NCI-H128 (cell line): Measurements from ENCODE around the gene C1QB.

Experiments
- DNase-seq: peaks from one replicate; lab custom pipeline; 2025; ENCODE audit not compliant: unreplicated experiment; lab: John Stamatoyannopoulos, UW

C1QB gene, protein sequence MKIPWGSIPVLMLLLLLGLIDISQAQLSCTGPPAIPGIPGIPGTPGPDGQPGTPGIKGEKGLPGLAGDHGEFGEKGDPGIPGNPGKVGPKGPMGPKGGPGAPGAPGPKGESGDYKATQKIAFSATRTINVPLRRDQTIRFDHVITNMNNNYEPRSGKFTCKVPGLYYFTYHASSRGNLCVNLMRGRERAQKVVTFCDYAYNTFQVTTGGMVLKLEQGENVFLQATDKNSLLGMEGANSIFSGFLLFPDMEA

DNA sequence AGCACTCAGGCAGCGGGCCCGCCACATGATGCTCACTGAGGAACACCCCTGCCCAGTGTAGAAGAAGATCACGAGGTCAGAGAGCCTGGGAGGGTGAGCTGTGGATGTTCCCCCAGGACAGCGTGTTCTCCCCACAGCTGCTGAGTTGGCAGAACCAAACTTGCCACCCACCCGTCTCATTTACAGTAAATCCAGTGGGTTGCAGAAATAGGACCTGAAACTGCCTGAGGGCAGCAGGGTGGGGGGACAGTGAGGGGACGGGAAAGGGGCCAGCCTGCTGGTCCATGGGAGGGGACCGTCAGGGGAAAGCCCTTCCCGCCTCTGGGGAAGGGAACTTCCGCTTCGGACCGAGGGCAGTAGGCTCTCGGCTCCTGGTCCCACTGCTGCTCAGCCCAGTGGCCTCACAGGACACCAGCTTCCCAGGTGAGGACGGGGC is at the start of gene C1QB:
Gene C1QB (plus strand): TSS at position 356 of the 436 bp plus-strand sequence. CDS start 6,227 bp downstream, outside the sequence.
- DNase-seq: no peak

DNA sequence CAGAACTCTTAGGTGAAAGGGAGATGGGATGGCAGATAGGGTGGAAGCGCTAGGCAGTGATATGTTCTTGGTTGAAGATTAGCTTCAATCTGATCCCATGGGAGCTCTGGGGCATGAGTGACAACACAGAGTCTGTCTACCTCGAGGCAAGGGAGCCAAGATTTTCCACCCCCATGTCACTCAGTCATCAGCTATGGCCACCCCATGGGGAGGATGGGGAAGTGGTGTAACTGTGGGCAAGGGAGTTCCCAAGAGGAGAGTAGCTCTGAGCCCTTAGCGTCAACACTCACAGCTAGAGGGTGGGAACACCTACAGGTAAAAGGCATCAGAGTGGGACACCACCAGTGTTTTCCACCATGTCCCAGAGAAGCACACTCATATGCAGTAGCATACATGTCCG is 46.9 kb upstream of the C1QB start:
- DNase-seq: no peak

DNA sequence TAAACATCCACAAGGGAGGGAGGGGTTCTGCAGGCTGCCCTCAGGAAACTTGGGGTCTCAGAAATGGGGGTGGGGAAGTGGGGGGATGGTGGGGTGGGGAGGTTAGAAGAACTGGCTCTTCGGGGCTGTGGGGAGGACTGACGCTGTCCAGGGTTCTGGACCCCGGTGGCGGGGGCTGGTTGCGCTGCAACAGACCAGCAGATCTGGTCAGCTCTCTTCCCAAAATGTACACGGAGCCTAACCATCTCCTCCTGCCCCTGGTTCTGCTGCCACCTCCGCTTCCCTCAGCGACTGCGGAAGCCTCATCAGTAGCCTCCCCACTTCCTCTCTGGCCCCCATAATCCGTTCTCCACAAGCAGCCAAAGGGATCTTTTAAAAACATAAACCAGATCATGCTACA is 45.9 kb upstream of the C1QB start:
- no peak for DNase-seq

DNA sequence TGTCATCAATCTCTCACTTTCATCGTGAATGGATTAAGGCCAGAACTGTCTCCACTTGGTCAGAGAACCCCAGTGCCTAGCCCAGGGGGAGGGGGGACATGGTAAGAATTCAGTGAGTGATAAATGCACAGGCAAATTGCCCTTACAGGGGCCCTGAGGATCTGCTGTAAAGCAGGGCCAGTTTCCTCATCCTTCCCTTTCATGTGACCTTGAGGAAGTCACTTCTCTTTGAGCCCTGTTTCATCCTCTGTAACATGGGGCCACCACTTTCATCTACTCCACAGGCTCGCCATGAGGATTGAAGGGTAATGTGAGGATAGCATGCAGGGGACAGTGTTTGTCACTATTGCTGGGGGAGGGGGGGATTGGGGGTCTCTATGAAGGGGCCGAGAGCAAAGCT is 44.7 kb upstream of the C1QB start:
- no peak for DNase-seq

DNA sequence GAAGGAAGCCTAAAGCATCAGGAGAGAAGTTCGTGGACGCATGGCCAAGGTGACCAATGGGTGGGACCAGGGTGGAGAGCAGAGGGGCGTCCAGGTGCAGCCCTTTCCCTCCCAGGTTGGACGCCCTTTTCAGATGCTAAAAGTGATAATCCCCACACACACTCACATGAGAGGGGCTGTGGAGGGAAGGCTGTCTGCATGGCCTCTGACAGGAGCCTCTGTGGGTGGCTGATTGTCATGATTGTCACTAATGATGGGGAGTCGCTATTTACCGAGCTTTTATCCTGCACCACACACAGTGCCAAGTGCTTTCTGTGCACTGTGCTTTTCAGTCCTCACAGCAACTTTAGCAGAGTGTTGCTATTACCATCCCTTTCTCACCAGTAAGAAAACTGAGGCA is 43.7 kb upstream of the C1QB start:
- DNase-seq: no peak

DNA sequence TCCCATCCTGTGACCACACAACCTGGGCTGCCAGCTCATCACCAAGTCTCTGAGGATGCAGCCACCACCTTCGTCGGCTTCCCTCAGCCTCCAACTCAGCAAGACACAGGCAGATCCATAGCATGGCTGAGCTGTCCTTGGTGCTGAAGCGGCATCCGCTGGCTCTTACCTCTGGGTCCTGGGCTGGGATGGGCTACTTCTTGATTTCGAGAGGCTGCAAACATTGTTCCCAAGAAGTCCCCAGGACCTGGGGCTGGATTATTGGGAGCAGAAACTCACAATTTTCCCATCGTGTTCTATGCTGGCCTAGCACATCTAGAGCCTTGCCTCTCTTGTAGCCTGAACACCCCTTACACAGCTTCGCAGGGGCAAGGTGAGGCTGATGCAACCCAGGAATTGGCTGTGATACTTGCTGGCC is 41.5 kb upstream of the C1QB start:
- DNase-seq: no peak

DNA sequence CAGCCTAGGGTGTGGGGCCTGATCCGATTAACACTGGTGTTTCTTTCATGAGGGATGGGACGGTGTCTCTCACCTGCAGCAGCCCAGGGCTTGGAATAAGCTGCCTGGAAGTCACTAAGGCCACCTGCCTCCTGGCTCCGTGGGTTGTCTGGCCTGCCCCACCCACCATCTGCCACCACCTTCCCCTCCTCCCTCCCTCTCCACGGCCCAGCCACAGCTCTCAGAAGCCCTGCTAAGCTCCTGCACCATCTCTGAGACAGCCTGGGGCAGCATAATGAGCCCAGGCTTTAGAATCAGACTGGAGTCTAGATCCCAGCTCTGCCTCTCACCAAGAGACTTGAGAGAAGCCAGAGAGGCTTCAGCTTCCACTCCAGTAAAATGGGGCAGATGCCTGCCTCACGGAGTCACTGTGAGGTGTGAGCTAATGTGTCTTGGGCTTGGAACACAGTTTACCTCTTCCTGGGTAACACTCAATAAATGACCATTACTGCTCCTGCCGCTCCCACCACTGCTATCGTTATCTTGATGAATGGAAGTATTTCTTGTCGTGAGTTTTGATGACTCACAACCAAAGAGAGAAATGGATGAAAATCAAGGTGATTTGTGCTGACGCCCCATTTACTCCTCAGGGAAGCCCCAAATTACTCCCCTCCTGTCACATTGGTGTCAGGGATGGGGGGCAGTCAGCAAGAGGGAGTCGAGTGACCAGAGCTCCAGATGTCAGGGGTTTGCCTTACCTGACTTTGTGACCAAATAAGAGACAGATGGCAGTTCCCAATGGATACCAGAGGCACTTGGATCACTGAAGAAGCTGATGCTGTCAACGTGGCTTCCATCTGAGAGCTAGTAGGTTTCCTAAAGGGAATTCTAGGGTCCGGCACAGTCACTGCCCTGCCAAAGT is 40.1 kb upstream of the C1QB start:
- DNase-seq: no peak

DNA sequence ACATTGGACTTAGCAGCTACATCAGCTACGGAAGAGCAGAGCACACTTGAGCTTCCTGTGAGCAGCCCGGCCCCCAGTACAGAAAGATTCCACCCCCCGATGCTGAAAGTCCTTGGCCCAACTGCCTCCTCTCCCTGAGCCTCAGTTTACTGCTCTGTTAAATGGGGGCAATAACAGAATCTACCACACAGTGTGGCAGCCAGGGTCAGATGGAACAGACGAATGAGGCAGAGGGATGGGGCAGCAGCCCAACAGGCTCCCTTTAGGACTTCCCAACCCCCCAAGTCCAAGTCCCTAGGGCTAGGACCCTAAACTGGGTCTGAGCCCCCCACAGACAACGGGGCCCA is 39.5 kb upstream of the C1QB start:
- no peak for DNase-seq

DNA sequence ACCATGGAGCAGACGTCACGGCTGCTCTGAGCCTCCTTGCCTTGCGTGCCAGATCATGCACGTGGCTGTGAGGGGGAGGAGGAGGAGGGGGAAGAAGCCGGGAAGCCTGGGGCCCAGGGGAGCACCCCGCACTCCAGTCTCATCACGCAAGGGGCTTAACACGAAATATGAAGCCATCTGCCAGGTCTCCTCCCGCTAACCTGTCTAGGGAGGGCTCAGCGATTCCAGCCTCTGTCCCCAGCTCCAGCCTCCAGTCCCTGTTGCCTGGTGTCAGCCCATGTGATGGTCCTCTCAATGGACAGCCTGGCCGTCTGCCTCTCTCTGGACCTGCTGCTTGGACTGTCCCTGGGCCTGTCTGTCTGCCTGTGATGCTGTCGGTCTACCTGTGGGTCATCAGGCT is 39.1 kb upstream of the C1QB start:
- no peak for DNase-seq

DNA sequence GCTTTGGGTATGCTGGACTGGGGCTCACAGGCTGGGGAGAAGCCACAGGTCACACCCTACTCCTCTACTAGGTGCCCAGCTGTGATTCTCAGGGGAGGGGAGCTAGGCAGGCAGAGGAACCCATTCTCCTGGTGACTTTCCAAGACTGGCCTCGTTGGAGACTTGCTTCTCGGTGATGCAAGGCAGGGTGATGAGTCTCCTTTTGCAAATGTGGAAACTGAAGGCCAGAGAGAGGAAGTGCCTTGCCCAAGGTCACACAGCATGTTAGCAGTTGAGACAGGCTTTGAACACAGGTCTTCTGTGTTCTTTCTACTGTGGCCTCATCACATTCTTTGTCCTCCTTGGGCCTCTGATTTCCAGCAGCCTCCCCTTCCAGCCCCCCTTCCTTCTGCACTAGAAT is 37.1 kb upstream of the C1QB start:
- DNase-seq: no peak

DNA sequence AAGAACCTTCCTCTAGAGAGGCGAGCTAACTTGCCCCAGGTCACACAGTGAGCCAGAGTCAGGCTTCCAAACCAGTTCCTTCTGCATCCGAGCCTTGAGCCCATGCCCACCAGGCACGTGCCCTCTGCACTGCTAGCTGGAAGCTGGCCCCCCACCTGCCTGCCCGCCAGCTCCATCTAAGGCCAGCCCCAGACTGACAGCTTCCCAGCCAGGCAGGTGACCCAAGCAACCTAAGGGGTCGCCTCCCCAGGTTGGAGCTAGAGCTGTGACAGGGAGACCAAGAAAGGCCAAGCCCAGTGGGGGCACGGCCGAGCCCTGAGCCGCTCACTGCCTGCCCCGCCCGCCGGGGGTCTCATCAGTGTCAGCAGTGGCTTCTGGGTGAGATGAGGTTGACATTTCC is 36.5 kb upstream of the C1QB start:
- DNase-seq: no peak

DNA sequence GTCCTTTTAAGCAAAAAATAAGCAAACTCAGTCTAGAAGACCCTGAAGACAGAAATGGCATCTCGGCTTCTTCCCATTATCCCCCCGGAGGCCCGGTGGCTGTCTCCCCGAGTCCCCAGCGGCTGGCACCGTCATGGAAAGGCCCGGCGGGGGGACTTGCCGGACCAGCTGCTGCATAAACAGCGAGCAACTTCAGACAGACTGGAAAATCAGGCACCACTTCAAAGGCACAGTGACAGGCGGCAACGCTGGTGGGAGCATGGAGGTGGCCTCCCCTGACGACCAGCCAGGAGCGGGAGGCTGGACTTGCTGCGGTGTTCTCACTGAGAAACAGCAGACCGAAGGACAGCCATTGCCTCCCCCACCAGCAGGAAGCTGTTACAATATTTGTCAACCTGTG is 35.0 kb upstream of the C1QB start:
- no peak for DNase-seq

DNA sequence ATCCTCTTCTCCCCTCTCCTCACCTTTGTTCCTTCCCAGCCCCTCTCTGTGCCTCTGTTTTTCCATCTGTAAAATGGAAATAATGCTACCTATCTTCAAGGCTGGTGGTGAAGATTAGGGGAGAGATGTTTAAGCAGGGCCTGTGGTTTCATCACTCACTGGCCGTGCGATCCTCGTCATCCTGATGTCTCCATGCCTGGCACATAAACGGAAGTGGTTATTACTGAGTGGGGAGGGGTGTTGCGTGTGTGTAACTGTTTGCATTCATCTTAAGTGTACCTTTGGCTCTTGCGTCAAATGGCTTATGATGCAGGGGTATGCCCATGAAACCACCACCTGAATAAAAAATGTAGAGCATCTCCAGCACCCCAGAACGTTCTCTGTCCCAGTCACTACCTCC is 33.8 kb upstream of the C1QB start:
- no peak for DNase-seq

DNA sequence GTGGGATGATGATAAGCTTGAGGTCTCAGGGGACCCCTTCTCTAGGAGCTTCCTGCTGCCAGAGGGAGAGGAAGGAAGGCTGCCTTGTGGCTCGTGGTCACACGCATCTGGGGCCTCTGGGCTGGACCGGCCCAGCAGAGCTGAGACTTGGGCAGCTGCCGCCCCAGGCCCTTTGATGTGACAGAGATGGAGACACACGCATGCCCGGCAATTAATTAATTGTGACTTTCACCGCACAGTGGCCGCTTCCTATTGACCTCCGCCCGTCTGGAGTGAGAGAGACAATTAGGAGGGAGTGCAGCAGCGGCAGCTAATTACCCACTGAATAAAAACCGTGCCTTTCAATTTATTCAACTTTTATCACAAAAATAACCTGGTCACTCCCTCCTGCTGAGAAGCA is 33.2 kb upstream of the C1QB start:
- no peak for DNase-seq

DNA sequence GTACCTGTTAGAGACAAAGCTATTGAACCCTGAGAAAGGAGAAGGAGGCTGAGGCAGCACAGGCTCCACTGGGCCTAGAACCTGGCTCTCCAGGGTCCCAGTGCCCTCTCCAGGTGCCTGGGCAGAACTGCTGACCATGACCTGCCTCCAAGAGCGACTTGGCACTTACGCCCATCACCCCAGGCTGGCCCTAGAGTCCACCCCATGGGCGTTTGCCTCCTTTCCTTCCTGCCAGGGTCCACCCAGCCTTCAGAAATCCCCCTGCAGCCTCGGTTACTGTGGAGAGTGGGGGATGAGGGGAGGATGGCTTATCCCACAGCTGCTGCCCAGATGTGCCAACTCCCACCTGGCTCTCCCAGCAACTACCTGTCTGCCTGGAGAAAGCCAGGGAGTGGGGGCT is 31.3 kb upstream of the C1QB start:
- DNase-seq: no peak

DNA sequence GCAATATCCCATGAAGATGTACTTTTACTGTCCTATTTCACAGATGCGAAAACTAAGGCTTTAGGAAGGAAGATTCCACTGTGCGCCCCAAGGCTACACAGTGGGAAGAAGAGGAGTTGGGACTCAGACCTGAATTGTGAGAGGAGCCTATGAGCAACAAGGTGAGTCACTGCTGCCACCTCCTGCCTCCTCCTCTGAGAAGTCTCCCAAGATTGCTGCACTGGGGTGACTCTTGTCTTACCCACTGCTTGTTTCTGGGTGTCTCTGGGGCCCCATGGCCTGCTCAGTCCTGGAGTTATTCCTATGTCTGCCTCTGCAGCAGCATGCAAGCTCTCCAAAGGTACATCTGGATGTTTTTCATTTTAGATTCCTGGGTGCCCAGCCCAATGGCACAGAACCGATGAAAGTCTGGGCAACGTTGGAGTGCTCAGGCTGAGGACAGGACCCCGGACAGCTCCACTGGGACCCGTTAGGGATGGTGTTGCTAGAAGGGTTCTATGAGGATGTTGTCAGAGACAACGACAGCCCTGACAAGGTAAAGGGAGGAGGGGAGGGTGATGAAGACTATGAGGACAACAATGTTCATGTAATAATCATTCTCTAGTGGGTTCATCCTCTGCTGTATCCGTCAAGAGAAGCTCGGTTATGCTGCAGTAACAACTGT is 27.6 kb upstream of the C1QB start:
- no peak for DNase-seq

DNA sequence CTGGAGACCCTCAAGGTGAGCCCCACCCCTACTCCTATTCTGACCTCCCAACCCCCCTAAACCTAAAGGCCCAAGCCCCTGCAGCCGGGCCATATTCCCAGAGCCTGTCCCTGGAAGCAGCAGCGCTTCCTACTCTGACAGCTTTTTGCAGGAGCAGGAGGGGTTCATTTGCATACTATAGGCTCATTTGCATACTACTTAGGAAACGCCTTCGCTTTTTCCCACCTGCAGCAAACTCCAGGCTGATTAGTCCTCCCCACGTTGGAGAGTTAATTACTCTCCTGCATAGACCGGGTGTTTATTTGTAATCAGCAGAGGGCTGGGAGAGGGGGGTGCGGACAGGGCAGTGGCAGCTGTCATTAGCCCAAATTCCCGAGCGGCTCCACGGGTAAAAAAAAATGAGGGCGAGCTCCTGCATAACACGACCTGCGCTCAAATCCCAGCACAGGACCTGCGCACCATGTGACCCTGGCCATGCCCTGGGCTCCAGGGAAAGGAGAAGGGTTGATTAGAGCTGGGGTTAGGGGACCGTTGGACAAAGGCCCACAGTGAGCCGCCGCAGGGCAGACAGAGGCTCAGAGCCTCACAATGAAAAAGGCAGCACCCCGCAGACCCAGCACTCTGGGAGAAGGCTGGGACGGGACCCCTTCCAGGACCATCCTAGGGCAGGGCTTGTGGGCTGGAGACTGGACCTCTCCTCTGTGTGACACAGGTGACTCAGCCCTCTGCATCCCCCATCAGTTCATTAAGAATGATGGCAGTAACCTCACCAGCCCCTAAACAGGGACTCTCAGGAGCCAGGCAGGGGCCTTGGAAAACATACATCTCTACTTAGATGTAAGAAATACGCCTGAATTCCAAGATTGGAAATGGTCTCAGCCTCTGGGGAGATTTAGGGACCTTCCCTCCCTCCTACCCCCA is 26.5 kb upstream of the C1QB start:
- DNase-seq: no peak

DNA sequence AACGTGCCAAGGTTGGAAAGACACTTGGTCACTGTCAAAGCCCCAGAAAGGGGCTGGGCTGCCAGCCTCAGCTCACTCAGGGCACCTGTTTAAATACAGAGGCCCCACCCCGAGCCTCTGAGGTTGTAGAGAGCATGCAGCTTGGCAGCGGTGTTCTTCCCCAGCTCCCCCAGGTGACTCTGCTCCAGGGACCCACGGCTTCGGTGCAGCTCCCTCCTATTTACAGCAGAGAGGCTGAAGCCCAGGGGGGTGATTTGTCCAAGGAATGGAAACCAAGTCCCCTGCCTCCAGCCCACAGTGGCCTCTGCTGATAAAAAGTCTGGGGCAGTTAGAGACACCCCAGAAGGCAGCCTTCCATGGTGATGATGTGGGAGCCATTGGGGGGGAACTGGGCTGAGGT is 25.7 kb upstream of the C1QB start:
- no peak for DNase-seq

DNA sequence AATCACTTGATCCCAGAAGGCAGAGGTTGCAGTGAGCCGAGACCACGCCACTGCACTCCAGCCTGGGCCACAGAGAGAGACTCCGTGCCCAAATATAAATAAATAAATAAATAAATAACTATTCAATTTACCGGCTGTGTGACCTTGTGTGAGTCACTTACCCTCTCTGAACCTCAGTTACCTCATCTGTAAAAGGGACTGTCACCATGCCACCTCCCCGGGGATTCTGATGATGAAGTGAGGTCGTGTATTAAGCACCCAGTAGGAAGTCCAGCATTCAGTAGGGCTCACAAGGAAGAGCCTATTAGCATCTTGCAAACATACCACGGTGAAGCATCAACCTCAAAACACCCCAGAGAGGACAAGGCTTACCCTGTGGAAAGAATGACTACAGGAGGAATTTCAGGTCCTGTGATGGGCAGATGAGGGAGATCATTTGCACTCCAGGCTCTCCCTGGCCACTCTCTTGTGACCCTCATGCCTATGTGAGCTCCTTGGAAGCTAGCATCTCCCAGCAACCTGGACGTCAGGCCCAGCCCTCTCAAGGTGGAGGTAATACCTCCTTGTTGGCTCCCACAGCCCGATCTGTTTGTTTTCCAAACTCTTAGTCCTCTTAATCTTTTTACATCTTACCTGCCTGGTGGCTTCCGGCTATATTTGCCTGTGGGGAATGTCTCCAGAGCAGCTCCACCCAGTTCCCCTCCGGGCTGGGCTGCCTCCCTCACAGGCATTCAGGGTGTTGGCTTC is 24.2 kb upstream of the C1QB start:
- DNase-seq: no peak

DNA sequence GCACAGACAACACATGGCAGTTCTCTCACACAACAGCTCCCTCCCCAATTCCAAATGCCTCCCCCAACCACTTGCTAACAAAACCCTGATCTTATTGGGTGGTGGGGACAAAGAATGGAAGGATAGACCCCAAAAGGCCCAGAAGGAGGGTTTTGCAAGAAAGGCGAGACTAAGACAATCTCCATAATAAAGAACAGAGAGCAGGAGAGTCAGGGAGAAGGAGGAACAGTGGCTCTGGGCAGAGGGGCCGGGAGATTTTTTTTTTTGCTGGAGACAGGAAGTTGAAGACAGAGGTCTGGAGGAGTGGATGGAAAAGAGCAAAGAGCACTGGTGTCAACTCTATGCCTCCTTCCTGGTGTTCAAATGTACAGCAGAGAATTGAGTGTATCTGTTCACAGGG is 23.1 kb upstream of the C1QB start:
- no peak for DNase-seq
